SK-N-MC (cell line): Measurements from ENCODE around the gene PRG2.
"Not testable (repeated sequence)": the region's sequence is repeated elsewhere in the genome, so short reads cannot be mapped to it uniquely, and the experiment has no call there.

ENCODE experiments used
- DNase-seq: peaks from one replicate; pipeline ENCODE4 v3.0.0-alpha.2; 2011; ENCODE audit warnings: low read depth, low spot score
- H3K27ac ChIP-seq: fragments of 200-600 bp; sonication (generic); 2 replicates; pipeline ENCODE4 v1.5.1; 2016; ENCODE audit warnings: mixed run types
- H3K36me3 ChIP-seq: fragments of 200-600 bp; sonication (generic); 2 replicates; pipeline ENCODE4 v1.6.1; 2017; ENCODE audit warnings: antibody characterized with exemption, low read length, mixed read lengths; ENCODE audit not compliant: insufficient read depth
- H3K4me3 ChIP-seq: fragments of 200-600 bp; sonication (generic); 2 replicates; pipeline ENCODE4 v1.5.1; 2016
- H3K9ac ChIP-seq: fragments of 200-600 bp; sonication (generic); 2 replicates; pipeline ENCODE4 v1.8.0; 2017; ENCODE audit warnings: mixed run types, mixed read lengths; ENCODE audit not compliant: insufficient read length
- H3K9me3 ChIP-seq: fragments of 200-600 bp; sonication (generic); 2 replicates; pipeline ENCODE4 v1.6.1; 2017; ENCODE audit warnings: low read depth, mild to moderate bottlenecking, antibody characterized with exemption, low read length, moderate library complexity, mixed read lengths
- EZH2 ChIP-seq: fragments of 200-600 bp; sonication (generic); IDR thresholded peaks from one replicate; pipeline ENCODE4 v1.6.1; 2017; ENCODE audit warnings: antibody characterized with exemption
- FOXP2 ChIP-seq: optimal IDR thresholded peaks from 2 replicates; pipeline ENCODE3; 2011; ENCODE audit warnings: mild to moderate bottlenecking, moderate library complexity; ENCODE audit not compliant: insufficient read depth; ENCODE audit errors: extremely low read length, control extremely low read depth
- POLR2AphosphoS5 ChIP-seq: IDR thresholded peaks from 2 replicates; pipeline ENCODE4 v1.6.1; 2012; ENCODE audit warnings: mild to moderate bottlenecking, low read depth, low read length, borderline replicate concordance

The PRG2 gene

GRCh38 chr11:57368106-57368844 lies 22.2 kb downstream of the PRG2 start:
- H3K9ac ChIP-seq = no peak overlapping the region
- TF ChIP-seq EZH2 (no peak), FOXP2 (no peak), POLR2AphosphoS5 (no peak)

GRCh38 chr11:57364851-57365660 lies 25.4 kb downstream of the PRG2 start:
- Histone ChIP-seq H3K9ac (no peak overlapping the region), H3K4me3 (no peak overlapping the region), H3K9me3 (no peaks in the 10 kb centered on the region), H3K36me3 (no peaks in the 10 kb centered on the region), H3K27ac (no peak overlapping the region)
- TF ChIP-seq EZH2 (no peak), FOXP2 (no peak), POLR2AphosphoS5 (no peak)
- no peak for DNase-seq

More at GRCh38 chr11:57368106-57368844, 22.2 kb downstream of the PRG2 start:
- Histone ChIP-seq H3K4me3 (no peak overlapping the region), H3K27ac (no peak overlapping the region), H3K36me3 (no peaks in the 10 kb centered on the region), H3K9me3 (no peaks in the 10 kb centered on the region)
- DNase-seq = no peak

- no peaks in the 10 kb centered on the region for H3K9me3 ChIP-seq
- H3K36me3 ChIP-seq = no peaks in the 10 kb centered on the region
- H3K9ac ChIP-seq = no peak overlapping the region
- no peak for DNase-seq
- H3K4me3 ChIP-seq = no peak overlapping the region
- no peak for TF ChIP-seq FOXP2
- no peak for TF ChIP-seq POLR2AphosphoS5
- TF ChIP-seq EZH2 = no peak
- no peak overlapping the region for H3K27ac ChIP-seq
Observed at GRCh38 chr11:57363131-57364080, 27.0 kb downstream of the PRG2 start.

GRCh38 chr11:57361926-57362325 lies 28.5 kb downstream of the PRG2 start:
- Histone ChIP-seq H3K9ac (no peak overlapping the region), H3K9me3 (no peaks in the 10 kb centered on the region), H3K27ac (no peak overlapping the region), H3K4me3 (no peak overlapping the region), H3K36me3 (no peaks in the 10 kb centered on the region)
- no peak for DNase-seq
- TF ChIP-seq POLR2AphosphoS5 (no peak), EZH2 (no peak), FOXP2 (no peak)

- not testable (repeated sequence) for H3K9ac ChIP-seq, H3K27ac ChIP-seq, DNase-seq, H3K9me3 ChIP-seq, H3K36me3 ChIP-seq, H3K4me3 ChIP-seq
Observed at GRCh38 chr11:57361420-57361819, 29.0 kb downstream of the PRG2 start.

GRCh38 chr11:57360991-57361390 lies 29.5 kb downstream of the PRG2 start:
- no peak overlapping the region for H3K9ac ChIP-seq

GRCh38 chr11:57359896-57360690 lies 30.4 kb downstream of the PRG2 start:
- no peak overlapping the region for H3K9ac ChIP-seq
- no peaks in the 10 kb centered on the region for H3K36me3 ChIP-seq
- H3K9me3 ChIP-seq = no peaks in the 10 kb centered on the region
- H3K27ac ChIP-seq = no peak overlapping the region
- no peak overlapping the region for H3K4me3 ChIP-seq
- DNase-seq = no peak
- TF ChIP-seq EZH2 (no peak), FOXP2 (no peak), POLR2AphosphoS5 (no peak)

More at GRCh38 chr11:57360991-57361390, 29.5 kb downstream of the PRG2 start:
- TF ChIP-seq FOXP2 (no peak), EZH2 (no peak), POLR2AphosphoS5 (no peak)
- no peak for DNase-seq
- no peak overlapping the region for H3K4me3 ChIP-seq
- no peaks in the 10 kb centered on the region for H3K9me3 ChIP-seq
- H3K36me3 ChIP-seq = no peaks in the 10 kb centered on the region
- H3K27ac ChIP-seq = no peak overlapping the region

- Histone ChIP-seq H3K36me3 (no peaks in the 10 kb centered on the region), H3K4me3 (no peak overlapping the region), H3K9ac (no peak overlapping the region), H3K9me3 (no peaks in the 10 kb centered on the region), H3K27ac (no peak overlapping the region)
- TF ChIP-seq POLR2AphosphoS5 (no peak), FOXP2 (no peak), EZH2 (no peak)
- no peak for DNase-seq
Observed at GRCh38 chr11:57359396-57359795, 31.1 kb downstream of the PRG2 start.
